AG09319 (cell line): ENCODE results near the gene CLEC4E.

ENCODE experiments used
- DNase-seq: peaks from one replicate; pipeline ENCODE4 v3.0.0-alpha.2; 2010; ENCODE audit warnings: low read depth; ENCODE audit errors: extremely low read depth
- TF ChIP-seq, protein P1 (sequence below): IDR thresholded peaks from 2 replicates; pipeline ENCODE4 v1.5.1; 2011; ENCODE audit warnings: low read depth, mild to moderate bottlenecking, inconsistent platforms, low read length, moderate library complexity

Gene CLEC4E

GRCh38 chr12:8491646-8492530 is 48.8 kb downstream of the CLEC4E start:
- TF ChIP-seq, protein P1, sequence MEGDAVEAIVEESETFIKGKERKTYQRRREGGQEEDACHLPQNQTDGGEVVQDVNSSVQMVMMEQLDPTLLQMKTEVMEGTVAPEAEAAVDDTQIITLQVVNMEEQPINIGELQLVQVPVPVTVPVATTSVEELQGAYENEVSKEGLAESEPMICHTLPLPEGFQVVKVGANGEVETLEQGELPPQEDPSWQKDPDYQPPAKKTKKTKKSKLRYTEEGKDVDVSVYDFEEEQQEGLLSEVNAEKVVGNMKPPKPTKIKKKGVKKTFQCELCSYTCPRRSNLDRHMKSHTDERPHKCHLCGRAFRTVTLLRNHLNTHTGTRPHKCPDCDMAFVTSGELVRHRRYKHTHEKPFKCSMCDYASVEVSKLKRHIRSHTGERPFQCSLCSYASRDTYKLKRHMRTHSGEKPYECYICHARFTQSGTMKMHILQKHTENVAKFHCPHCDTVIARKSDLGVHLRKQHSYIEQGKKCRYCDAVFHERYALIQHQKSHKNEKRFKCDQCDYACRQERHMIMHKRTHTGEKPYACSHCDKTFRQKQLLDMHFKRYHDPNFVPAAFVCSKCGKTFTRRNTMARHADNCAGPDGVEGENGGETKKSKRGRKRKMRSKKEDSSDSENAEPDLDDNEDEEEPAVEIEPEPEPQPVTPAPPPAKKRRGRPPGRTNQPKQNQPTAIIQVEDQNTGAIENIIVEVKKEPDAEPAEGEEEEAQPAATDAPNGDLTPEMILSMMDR = no peak
- no peak for DNase-seq
